GM12878 (cell line): ENCODE results near the gene ATP6V1G2. TPM values are rescaled to one million over a fixed set of nuclear protein-coding genes. Genes with fewer than 3 reads are reported as not detected.

Source experiments
- BCL3 ChIP-seq: IDR thresholded peaks from 2 replicates; pipeline ENCODE4 v1.6.1; 2011; ENCODE audit warnings: borderline replicate concordance, low read depth, mild to moderate bottlenecking, moderate library complexity, low read length; ENCODE audit not compliant: insufficient read depth, poor library complexity, severe bottlenecking
- E2F8 ChIP-seq: fragments of 450-650 bp; IDR thresholded peaks from 2 replicates; pipeline ENCODE4 v1.6.1; 2018; ENCODE audit warnings: mild to moderate bottlenecking, low read depth, moderate library complexity; ENCODE audit not compliant: partially characterized antibody
- NFXL1 ChIP-seq: fragments of 450-650 bp; IDR thresholded peaks from 2 replicates; pipeline ENCODE4 v1.6.1; 2017; ENCODE audit warnings: antibody characterized with exemption, mild to moderate bottlenecking, borderline replicate concordance
- PKNOX1 ChIP-seq: fragments of 450-650 bp; IDR thresholded peaks from 2 replicates; pipeline ENCODE4 v1.6.1; 2016; ENCODE audit warnings: mild to moderate bottlenecking
- POLR2A ChIP-seq: IDR thresholded peaks from 2 replicates; pipeline ENCODE4 v1.6.1; 2011; ENCODE audit warnings: low read depth, mild to moderate bottlenecking, low read length
- SMC3 ChIP-seq: IDR thresholded peaks from 2 replicates; pipeline ENCODE4 v1.6.1; 2011; ENCODE audit warnings: low read length, improper control_type of control experiment, borderline replicate concordance
- SUPT20H ChIP-seq: IDR thresholded peaks from 2 replicates; pipeline ENCODE4 v1.6.1; 2011; ENCODE audit warnings: low read depth, mild to moderate bottlenecking, low read length, moderate library complexity, borderline replicate concordance; ENCODE audit not compliant: control insufficient read depth
- TCF12 ChIP-seq: IDR thresholded peaks from 2 replicates; pipeline ENCODE4 v1.6.1; 2011; ENCODE audit warnings: low read depth, mild to moderate bottlenecking, low read length
- YY1 ChIP-seq: IDR thresholded peaks from 2 replicates; pipeline ENCODE4 v1.6.1; 2011; ENCODE audit warnings: low read depth, mild to moderate bottlenecking, low read length
- ZBTB40 ChIP-seq: fragments of 450-650 bp; IDR thresholded peaks from 2 replicates; pipeline ENCODE4 v1.6.1; 2016; ENCODE audit warnings: mild to moderate bottlenecking, moderate library complexity, borderline replicate concordance
- ZNF207 ChIP-seq: fragments of 450-650 bp; IDR thresholded peaks from 2 replicates; pipeline ENCODE4 v1.6.1; 2014; ENCODE audit warnings: antibody characterized with exemption, mild to moderate bottlenecking, borderline replicate concordance
- polyA plus RNA-seq, 11 experiments: library from polyadenylated mRNA; depleted of rRNA in 4 of 11; unstranded in 6 of 11; stranded (reverse) in 5 of 11; fragments of >200 nt; fragmentation: Nextera tagmentation in 4 of 11; fragmentation: Illumina TruSeq in 1 of 11; extraction: Ambion mirVana in 4 of 11; extraction: Trizol in 1 of 11; gene quantifications; 1 replicate in 1 of 11; 2 replicates in 10 of 11; pipeline versions ENCODE4 v1.2.1 to v1.2.3, GENCODE V29; 2011 to 2016; ENCODE audit warnings: inconsistent platforms in 2 of 11, missing spikeins in 2 of 11, low read depth in 1 of 11
- total RNA-seq, 4 experiments: library from RNA; depleted of rRNA in 3 of 4; stranded (reverse); fragments of >200 nt in 3 of 4; fragmentation: Illumina TruSeq in 1 of 4; extraction: Trizol in 1 of 4; gene quantifications; 2 replicates each; pipeline versions ENCODE4 v1.2.1 to v1.2.3, GENCODE V29; 2013 to 2021

The ATP6V1G2 gene
- total and polyA plus RNA-seq, 10 of the 15 experiments (the other 5 are each of a cell fraction or from before 2014, with no cell fraction given): 0.45 to 8.9 (median 2.8) TPM

- TF ChIP-seq SUPT20H (no peak), POLR2A (peak; percentile 90), YY1 (no peak; the same call in 1 of the 2 replicates), ZBTB40 (no peak), PKNOX1 (peak; percentile 93), BCL3 (no peak), NFXL1 (no peak), E2F8 (no peak), TCF12 (peak; percentile 85), ZNF207 (peak; percentile 78; the same call in 1 of the 2 replicates), SMC3 (no peak)
These were observed 25.9 kb upstream of the ATP6V1G2 start, which contains the start of gene LTA (continued) for GRCh38 chr6:31572041-31572911.
